Uterus (tissue), 4 donors: ENCODE measurements around the gene CCL7. TPM values are rescaled to one million over a fixed set of nuclear protein-coding genes. Genes with fewer than 3 reads are reported as not detected.

Source experiments
- DNase-seq, 2 donors: peaks; one replicate each; pipeline ENCODE4 v3.0.0-alpha.2; 2019 to 2020
- H3K27ac ChIP-seq, 2 donors: fragments of 200-600 bp; sonication (generic); 1 replicate in 1 of 2; 2 replicates in 1 of 2; pipeline ENCODE4 v1.5.1; 2016 to 2018
- H3K27me3 ChIP-seq, 2 donors: fragments of 200-600 bp; sonication (generic); one replicate each; pipeline ENCODE4 v1.5.1; 2018 to 2019; ENCODE audit warnings: control low read depth in 1 of 2
- H3K36me3 ChIP-seq, 2 donors: fragments of 200-600 bp; sonication (generic); one replicate each; pipeline ENCODE4 v1.5.1; 2019; ENCODE audit warnings: control low read depth in 1 of 2
- H3K4me1 ChIP-seq, 2 donors: fragments of 200-600 bp; sonication (generic); one replicate each; pipeline ENCODE4 v1.5.1; 2018 to 2019; ENCODE audit warnings: control low read depth in 1 of 2
- H3K4me3 ChIP-seq, 2 donors: fragments of 200-600 bp; sonication (generic); 1 replicate in 1 of 2; 2 replicates in 1 of 2; pipeline ENCODE4 v1.5.1; 2018 to 2019; ENCODE audit warnings: mild to moderate bottlenecking in 1 of 2
- H3K9me3 ChIP-seq, 2 donors: fragments of 200-600 bp; sonication (generic); one replicate each; pipeline ENCODE4 v1.5.1; 2019; ENCODE audit warnings: control low read depth in 1 of 2
- CTCF ChIP-seq, 4 experiments: fragments of 200-600 bp in 2 of 4; fragments of 450-650 bp in 2 of 4; sonication (generic) in 2 of 4; IDR thresholded peaks; one replicate each; pipeline ENCODE4 v1.5.1; 2016 to 2019; ENCODE audit warnings: antibody characterized with exemption in 4 of 4, mild to moderate bottlenecking in 2 of 4, moderate library complexity in 1 of 4
- POLR2A ChIP-seq, 2 donors: fragments of 450-650 bp; IDR thresholded peaks; one replicate each; pipeline ENCODE4 v1.6.1; 2016; ENCODE audit warnings: antibody characterized with exemption in 2 of 2, mild to moderate bottlenecking in 1 of 2, moderate library complexity in 1 of 2
- intact Hi-C: fragments of 100-400 bp; cut with DNase I; formaldehyde crosslinking; loops from one replicate; pipeline ENCODE4 v1.15.1; 2023; ENCODE audit warnings: low total_unique reads
- total RNA-seq, 4 donors: library from RNA; depleted of rRNA in 3 of 4; stranded (reverse); fragments of >200 nt in 3 of 4; gene quantifications; one replicate each; pipeline versions ENCODE4 v1.1.0 to v1.2.4, GENCODE V29; 2014 to 2023
- donor health status: DM: yes; HTN: yes; CAD: no.

CCL7 gene
- total RNA-seq, 4 donors from 2014 or later = not detected

- Histone ChIP-seq H3K9me3 (no peaks in the 10 kb centered on the region), H3K27ac (no peak overlapping the region), H3K4me1 (peaks cover 0 to 4% of the 10 kb centered on the region in 2 donors)
Measured at GRCh38 chr17:34242587-34243363, 27.2 kb upstream of the CCL7 start.

GRCh38 chr17:34243364-34244320 is 26.4 kb upstream of the CCL7 start:
- TF ChIP-seq CTCF (IDR thresholded peaks at IDR 0.05) (no peak), POLR2A (IDR thresholded peaks at IDR 0.05) (no peak)
- no peaks in the 10 kb centered on the region for H3K27me3 ChIP-seq
- no peak overlapping the region for H3K27ac ChIP-seq
- no peaks in the 10 kb centered on the region for H3K36me3 ChIP-seq
- no peak overlapping the region for H3K4me3 ChIP-seq
- no peaks in the 10 kb centered on the region for H3K9me3 ChIP-seq
- intact Hi-C loops = no loop called here
- DNase-seq = no peak
- peaks cover 0 to 5% of the 10 kb centered on the region in 2 donors for H3K4me1 ChIP-seq

More at GRCh38 chr17:34242587-34243363, 27.2 kb upstream of the CCL7 start:
- TF ChIP-seq CTCF (IDR thresholded peaks at IDR 0.05) (no peak), POLR2A (IDR thresholded peaks at IDR 0.05) (no peak)
- intact Hi-C loops = no loop called here
- no peak overlapping the region for H3K4me3 ChIP-seq
- no peak for DNase-seq
- H3K27me3 ChIP-seq = no peaks in the 10 kb centered on the region
- H3K36me3 ChIP-seq = no peaks in the 10 kb centered on the region

GRCh38 chr17:34245351-34245905 is 24.6 kb upstream of the CCL7 start:
- Histone ChIP-seq H3K4me3 (no peak overlapping the region), H3K36me3 (no peaks in the 10 kb centered on the region), H3K27ac (no peak overlapping the region), H3K27me3 (no peaks in the 10 kb centered on the region), H3K4me1 (peaks cover 0 to 18% of the 10 kb centered on the region in 2 donors), H3K9me3 (no peaks in the 10 kb centered on the region)
- TF ChIP-seq POLR2A (IDR thresholded peaks at IDR 0.05) = no peak
- no peak for TF ChIP-seq CTCF (IDR thresholded peaks at IDR 0.05)
- intact Hi-C loops = no loop called here
- DNase-seq = no peak

GRCh38 chr17:34246446-34246845 is 23.6 kb upstream of the CCL7 start:
- Histone ChIP-seq H3K27me3 (no peaks in the 10 kb centered on the region), H3K4me3 (no peak overlapping the region), H3K9me3 (no peaks in the 10 kb centered on the region), H3K4me1 (peaks cover 1 to 16% of the 10 kb centered on the region in 2 donors), H3K27ac (no peak overlapping the region), H3K36me3 (no peaks in the 10 kb centered on the region)
- TF ChIP-seq CTCF (IDR thresholded peaks at IDR 0.05) = no peak
- intact Hi-C loops = no loop called here
- DNase-seq = no peak
